Aorta (tissue), 5 donors: ENCODE results near the gene LAGE3. TPM values are rescaled to one million over a fixed set of nuclear protein-coding genes. Genes with fewer than 3 reads are reported as not detected.

Experiments
- ATAC-seq: fragments of 200-7000 bp; cut with Tn5 transposase; one replicate; pipeline ENCODE4 v1.9.1; 2022; ENCODE audit warnings: moderate library complexity; ENCODE audit not compliant: low FRiP score
- DNase-seq, 2 donors: peaks; one replicate each; pipeline ENCODE4 v3.0.0-alpha.2; 2020
- H3K27ac ChIP-seq, 2 donors: one replicate each; pipeline ENCODE4 v1.5.1; 2013; ENCODE audit warnings: low read length in 2 of 2, mild to moderate bottlenecking in 2 of 2, moderate library complexity in 2 of 2, control low read depth in 1 of 2, inconsistent platforms in 1 of 2, low read depth in 1 of 2
- H3K27me3 ChIP-seq, 2 donors: one replicate each; pipeline ENCODE4 v1.6.1; 2013; ENCODE audit warnings: control low read depth in 1 of 2, low read length in 1 of 2, mild to moderate bottlenecking in 1 of 2, moderate library complexity in 1 of 2; ENCODE audit not compliant: insufficient read depth in 2 of 2, control insufficient read depth in 1 of 2
- H3K36me3 ChIP-seq, 2 donors: one replicate each; pipeline ENCODE4 v1.6.1; 2013; ENCODE audit warnings: control low read depth in 1 of 2, low read length in 1 of 2, mild to moderate bottlenecking in 1 of 2; ENCODE audit not compliant: insufficient read depth in 2 of 2, control insufficient read depth in 1 of 2
- H3K4me1 ChIP-seq, 2 donors: one replicate each; pipeline ENCODE4 v1.6.1; 2013; ENCODE audit warnings: low read length in 2 of 2, control low read depth in 1 of 2, mild to moderate bottlenecking in 1 of 2, moderate library complexity in 1 of 2; ENCODE audit not compliant: insufficient read depth in 2 of 2, control insufficient read depth in 1 of 2
- H3K4me3 ChIP-seq, 2 donors: one replicate each; pipeline ENCODE4 v1.5.1; 2013; ENCODE audit warnings: low read length in 2 of 2, control low read depth in 1 of 2, mild to moderate bottlenecking in 1 of 2
- H3K9me3 ChIP-seq: one replicate; pipeline ENCODE4 v1.6.1; 2013; ENCODE audit warnings: mild to moderate bottlenecking, low read length; ENCODE audit not compliant: control insufficient read depth
- WGBS, 2 donors: extraction: QIAGEN DNeasy Blood & Tissue Kit; methylation state at CpG; one replicate each; pipeline ENCODE4 v1.1.7; 2013; 5-methylcytosine and 5-hydroxymethylcytosine counted together
- intact Hi-C, 2 donors: fragments of 100-400 bp; cut with DNase I; formaldehyde crosslinking; loops; one replicate each; pipeline versions ENCODE4 v1.14.2 to v1.15.0; 2022
- polyA plus RNA-seq, 2 donors: library from polyadenylated mRNA; stranded (reverse); fragments of 200-250 nt; gene quantifications; one replicate each; pipeline ENCODE4 v1.2.3, GENCODE V29; 2013
- total RNA-seq, 2 donors: library from RNA; stranded (reverse); fragmentation: NEBNext Ultra II Directional; extraction: Animal tissue kit (Norgen Biotek cat#: 25700); gene quantifications; one replicate each; pipeline ENCODE4 v1.2.1, GENCODE V29; 2021
- donor health status: healthy with polysubstance abuse.
- donor health status: Bipolar disorder and iron deficiency.
- donor health status: DM: no; HTN: no; CAD: no.
- donor health status: DM: no; HTN: no; CAD: no.
- donor health status: DM: yes; HTN: yes; CAD: no.

LAGE3 gene
- total and polyA plus RNA-seq, 4 donors = 3.5 to 9.1 (median 7.1) TPM

GRCh38 chrX:154457491-154458115 lies 21.5 kb downstream of the LAGE3 start:
- DNase-seq (no peak), ATAC-seq (peak; percentile 13)
- H3K27me3 ChIP-seq = peaks cover 0 to 2% of the 10 kb centered on the region in 2 donors
- 3 to 33% methylated on average over 25 to 65 of the region's 65 CpGs for WGBS, 2 donors
- no peaks in the 10 kb centered on the region for H3K36me3 ChIP-seq
- peak overlapping the region; percentile 37 to 88 for H3K4me3 ChIP-seq
- no peaks in the 10 kb centered on the region for H3K4me1 ChIP-seq
- H3K27ac ChIP-seq = peak overlapping the region in 1 of 2 donors; percentile 38
- no peaks in the 10 kb centered on the region for H3K9me3 ChIP-seq
- intact Hi-C loops = no loop called here

GRCh38 chrX:154452823-154453222 lies 26.3 kb downstream of the LAGE3 start:
- no peaks in the 10 kb centered on the region for H3K27me3 ChIP-seq
- no peak overlapping the region for H3K27ac ChIP-seq
- WGBS, 2 donors = 61 to 72% methylated on average over 9 of the region's 9 CpGs
- no peak for DNase-seq
- peaks cover 0 to 4% of the 10 kb centered on the region in 2 donors for H3K36me3 ChIP-seq
- H3K4me3 ChIP-seq = no peak overlapping the region
- intact Hi-C loops = no loop called here
- no peak for ATAC-seq
- no peaks in the 10 kb centered on the region for H3K9me3 ChIP-seq
- no peaks in the 10 kb centered on the region for H3K4me1 ChIP-seq

- Histone ChIP-seq H3K4me3 (no peak overlapping the region), H3K27me3 (no peaks in the 10 kb centered on the region), H3K4me1 (no peaks in the 10 kb centered on the region), H3K9me3 (no peaks in the 10 kb centered on the region), H3K36me3 (peaks cover 0 to 4% of the 10 kb centered on the region in 2 donors), H3K27ac (no peak overlapping the region)
- intact Hi-C loops = no loop called here
- WGBS, 2 donors = 87 to 92% methylated on average over 15 to 17 of the region's 17 CpGs
- ATAC-seq (no peak), DNase-seq (no peak)
Observed at GRCh38 chrX:154450312-154450711, 28.8 kb downstream of the LAGE3 start.

- no peaks in the 10 kb centered on the region for H3K4me1 ChIP-seq
- 91% methylated on average over 18 of the region's 18 CpGs for WGBS, 2 donors
- H3K9me3 ChIP-seq = no peaks in the 10 kb centered on the region
- intact Hi-C loops = no loop called here
- peaks cover 0 to 4% of the 10 kb centered on the region in 2 donors for H3K36me3 ChIP-seq
- H3K4me3 ChIP-seq = no peak overlapping the region
- DNase-seq (no peak), ATAC-seq (no peak)
- no peak overlapping the region for H3K27ac ChIP-seq
- no peaks in the 10 kb centered on the region for H3K27me3 ChIP-seq
Observed at GRCh38 chrX:154449618-154450017, 29.5 kb downstream of the LAGE3 start.

GRCh38 chrX:154448484-154448883 lies 30.6 kb downstream of the LAGE3 start:
- H3K4me1 ChIP-seq = no peaks in the 10 kb centered on the region
- DNase-seq = no peak
- H3K4me3 ChIP-seq = no peak overlapping the region
- H3K27me3 ChIP-seq = no peaks in the 10 kb centered on the region
- H3K36me3 ChIP-seq = peaks cover 0 to 4% of the 10 kb centered on the region in 2 donors
- no peak overlapping the region for H3K27ac ChIP-seq
- intact Hi-C loops = no loop called here
- WGBS, 2 donors = 89 to 90% methylated on average over 14 of the region's 14 CpGs
- H3K9me3 ChIP-seq = no peaks in the 10 kb centered on the region
- no peak for ATAC-seq

GRCh38 chrX:154446430-154446829 lies 32.7 kb downstream of the LAGE3 start:
- no peak overlapping the region for H3K27ac ChIP-seq
- no peak for ATAC-seq
- H3K4me1 ChIP-seq = no peaks in the 10 kb centered on the region
- intact Hi-C loops = no loop called here
- 87 to 90% methylated on average over 12 of the region's 12 CpGs for WGBS, 2 donors
- DNase-seq = no peak
- H3K36me3 ChIP-seq = peaks cover 0 to 5% of the 10 kb centered on the region in 2 donors
- no peaks in the 10 kb centered on the region for H3K27me3 ChIP-seq
- H3K4me3 ChIP-seq = no peak overlapping the region
- no peaks in the 10 kb centered on the region for H3K9me3 ChIP-seq

GRCh38 chrX:154445776-154446175 lies 33.3 kb downstream of the LAGE3 start:
- Histone ChIP-seq H3K27ac (no peak overlapping the region), H3K4me3 (no peak overlapping the region), H3K36me3 (peaks cover 0 to 5% of the 10 kb centered on the region in 2 donors), H3K27me3 (no peaks in the 10 kb centered on the region), H3K9me3 (no peaks in the 10 kb centered on the region), H3K4me1 (no peaks in the 10 kb centered on the region)
- no peak for ATAC-seq
- intact Hi-C loops = no loop called here
- 93% methylated on average over 16 of the region's 16 CpGs for WGBS, 2 donors
- no peak for DNase-seq

GRCh38 chrX:154444755-154445246 lies 34.3 kb downstream of the LAGE3 start:
- Histone ChIP-seq H3K9me3 (no peaks in the 10 kb centered on the region), H3K36me3 (peaks cover 0 to 5% of the 10 kb centered on the region in 2 donors), H3K4me3 (peak overlapping the region in 1 of 2 donors; percentile 23), H3K27ac (no peak overlapping the region), H3K4me1 (no peaks in the 10 kb centered on the region), H3K27me3 (no peaks in the 10 kb centered on the region)
- 31 to 47% methylated on average over 12 to 13 of the region's 13 CpGs for WGBS, 2 donors
- intact Hi-C loops = loop anchor here in 1 of 2 donors (1.0 kb wide), 1 partner anchor 34 kb away; no protein-coding TSS in a partner anchor
- ATAC-seq (no peak), DNase-seq (no peak)
